Transverse colon (tissue), 3 donors: ENCODE data around the gene PRKCG.

Source experiments
- POLR2A ChIP-seq: fragments of 450-650 bp; IDR thresholded peaks from one replicate; pipeline ENCODE4 v1.6.1; 2016; ENCODE audit warnings: antibody characterized with exemption, mild to moderate bottlenecking, moderate library complexity
- TF ChIP-seq, protein P1 (sequence below), 5 experiments: fragments of 200-600 bp in 3 of 5; fragments of 450-650 bp in 2 of 5; sonication (generic) in 3 of 5; IDR thresholded peaks; 1 replicate in 2 of 5; 2 replicates in 3 of 5; pipeline ENCODE4 v1.5.1; 2016 to 2017; ENCODE audit warnings: antibody characterized with exemption in 5 of 5, inconsistent platforms in 3 of 5, mild to moderate bottlenecking in 2 of 5, moderate library complexity in 1 of 5

- TF ChIP-seq, protein P1, sequence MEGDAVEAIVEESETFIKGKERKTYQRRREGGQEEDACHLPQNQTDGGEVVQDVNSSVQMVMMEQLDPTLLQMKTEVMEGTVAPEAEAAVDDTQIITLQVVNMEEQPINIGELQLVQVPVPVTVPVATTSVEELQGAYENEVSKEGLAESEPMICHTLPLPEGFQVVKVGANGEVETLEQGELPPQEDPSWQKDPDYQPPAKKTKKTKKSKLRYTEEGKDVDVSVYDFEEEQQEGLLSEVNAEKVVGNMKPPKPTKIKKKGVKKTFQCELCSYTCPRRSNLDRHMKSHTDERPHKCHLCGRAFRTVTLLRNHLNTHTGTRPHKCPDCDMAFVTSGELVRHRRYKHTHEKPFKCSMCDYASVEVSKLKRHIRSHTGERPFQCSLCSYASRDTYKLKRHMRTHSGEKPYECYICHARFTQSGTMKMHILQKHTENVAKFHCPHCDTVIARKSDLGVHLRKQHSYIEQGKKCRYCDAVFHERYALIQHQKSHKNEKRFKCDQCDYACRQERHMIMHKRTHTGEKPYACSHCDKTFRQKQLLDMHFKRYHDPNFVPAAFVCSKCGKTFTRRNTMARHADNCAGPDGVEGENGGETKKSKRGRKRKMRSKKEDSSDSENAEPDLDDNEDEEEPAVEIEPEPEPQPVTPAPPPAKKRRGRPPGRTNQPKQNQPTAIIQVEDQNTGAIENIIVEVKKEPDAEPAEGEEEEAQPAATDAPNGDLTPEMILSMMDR (IDR thresholded peaks at IDR 0.05) = no peak
- TF ChIP-seq POLR2A = no peak
These were observed 32.7 kb upstream of the PRKCG start for GRCh38 chr19:53849237-53849676.
